ENCODE measurements around the gene KIT. TPM values are rescaled to one million over a fixed set of nuclear protein-coding genes. Genes with fewer than 3 reads are reported as not detected.

KIT gene
- polyA plus RNA-seq, 1 donor (not counting 4 experiments of a cell fraction or from before 2014, with no cell fraction given), result 0.01 TPM

- Histone ChIP-seq H2AFZ (ENCODE audit: control insufficient read depth, low read length) (no peak overlapping the region), H4K20me1 (ENCODE audit: control insufficient read depth, extremely low read depth, insufficient read depth, low read length) (no peaks in the 10 kb centered on the region), H3K36me3 (ENCODE audit: control insufficient read depth in 2 of 2, extremely low read depth in 1 of 2, insufficient read depth in 2 of 2, low read length in 2 of 2) (no peaks in the 10 kb centered on the region), H3K4me3 (ENCODE audit: control insufficient read depth in 2 of 3, extremely low read depth in 1 of 3, insufficient read depth in 2 of 3, low read depth in 1 of 3, low read length in 3 of 3) (no peak overlapping the region), H3K9me1 (ENCODE audit: control insufficient read depth, extremely low read depth, insufficient read depth, low read length) (no peaks in the 10 kb centered on the region), H3K27me3 (ENCODE audit: control insufficient read depth, extremely low read depth, insufficient read depth, low read length) (no peaks in the 10 kb centered on the region), H3K4me1 (ENCODE audit: control insufficient read depth, extremely low read depth, insufficient read depth, low read length) (no peaks in the 10 kb centered on the region), H3K9ac (ENCODE audit: control insufficient read depth, extremely low read depth, insufficient read depth, low read length) (no peak overlapping the region), H3K9me3 (ENCODE audit: control insufficient read depth, low read depth, low read length) (no peaks in the 10 kb centered on the region), H3K27ac (ENCODE audit: control insufficient read depth, insufficient read depth, low read length) (no peak overlapping the region), H3K79me2 (ENCODE audit: control insufficient read depth, insufficient read depth, low read length) (no peaks in the 10 kb centered on the region), H3K4me2 (ENCODE audit: control insufficient read depth, extremely low read depth, insufficient read depth, low read depth, low read length) (no peak overlapping the region)
- TF ChIP-seq CTCF (optimal IDR thresholded peaks at IDR 0.05 in 1 of 3, IDR thresholded peaks at IDR 0.05 in 1 of 3, conservative IDR thresholded peaks at IDR 0.05 in 1 of 3; ENCODE audit: extremely low read depth in 1 of 3, insufficient read depth in 2 of 3, low read length in 3 of 3) (no peak), EZH2 (IDR thresholded peaks at IDR 0.05; ENCODE audit: low read length) (no peak)
- DNase-seq (ENCODE audit: low read depth, low spot score), result no peak
- FAIRE-seq, result no peak
- dilution Hi-C loops (cut with MboI; ENCODE audit: extremely low pct_ligation_motif_present, low sequenced_read_pairs), result no loop called here
Measured at GRCh38 chr4:54716478-54717065, 58.8 kb downstream of the KIT start.

- Histone ChIP-seq H3K27me3 (ENCODE audit: control insufficient read depth, extremely low read depth, insufficient read depth, low read length) (no peaks in the 10 kb centered on the region), H2AFZ (ENCODE audit: control insufficient read depth, low read length) (no peak overlapping the region), H3K9me3 (ENCODE audit: control insufficient read depth, low read depth, low read length) (no peaks in the 10 kb centered on the region), H3K27ac (ENCODE audit: control insufficient read depth, insufficient read depth, low read length) (no peak overlapping the region), H3K9ac (ENCODE audit: control insufficient read depth, extremely low read depth, insufficient read depth, low read length) (no peak overlapping the region), H3K36me3 (ENCODE audit: control insufficient read depth in 2 of 2, extremely low read depth in 1 of 2, insufficient read depth in 2 of 2, low read length in 2 of 2) (no peaks in the 10 kb centered on the region), H3K79me2 (ENCODE audit: control insufficient read depth, insufficient read depth, low read length) (no peaks in the 10 kb centered on the region), H3K4me3 (ENCODE audit: control insufficient read depth in 2 of 3, extremely low read depth in 1 of 3, insufficient read depth in 2 of 3, low read depth in 1 of 3, low read length in 3 of 3) (no peak overlapping the region), H3K4me1 (ENCODE audit: control insufficient read depth, extremely low read depth, insufficient read depth, low read length) (no peaks in the 10 kb centered on the region), H4K20me1 (ENCODE audit: control insufficient read depth, extremely low read depth, insufficient read depth, low read length) (no peaks in the 10 kb centered on the region), H3K4me2 (ENCODE audit: control insufficient read depth, extremely low read depth, insufficient read depth, low read depth, low read length) (no peak overlapping the region), H3K9me1 (ENCODE audit: control insufficient read depth, extremely low read depth, insufficient read depth, low read length) (no peaks in the 10 kb centered on the region)
- TF ChIP-seq CTCF (optimal IDR thresholded peaks at IDR 0.05 in 1 of 3, IDR thresholded peaks at IDR 0.05 in 1 of 3, conservative IDR thresholded peaks at IDR 0.05 in 1 of 3; ENCODE audit: extremely low read depth in 1 of 3, insufficient read depth in 2 of 3, low read length in 3 of 3), result no peak
- TF ChIP-seq EZH2 (IDR thresholded peaks at IDR 0.05; ENCODE audit: low read length), result no peak
- dilution Hi-C loops (cut with MboI; ENCODE audit: extremely low pct_ligation_motif_present, low sequenced_read_pairs), result no loop called here
- no peak for FAIRE-seq
- DNase-seq (ENCODE audit: low read depth, low spot score), result no peak
Measured at GRCh38 chr4:54717694-54718093, 59.9 kb downstream of the KIT start.

Data from keratinocyte (primary cell).